GM12891 (cell line): Measurements from ENCODE around the gene CD81.

Experiments used
- POLR2A ChIP-seq: IDR thresholded peaks from 2 replicates; pipeline ENCODE4 v1.6.1; 2011; ENCODE audit warnings: low read depth, low read length, control low read depth
- POLR2AphosphoS5 ChIP-seq: IDR thresholded peaks from 2 replicates; pipeline ENCODE4 v1.6.1; 2011; ENCODE audit warnings: low read depth, low read length, control low read depth

- no peak for TF ChIP-seq POLR2AphosphoS5
- TF ChIP-seq POLR2A: no peak
Measured at GRCh38 chr11:2411446-2412305, 34.6 kb downstream of the CD81 start.
